Measurements from ENCODE around the gene NDUFB8. TPM values are rescaled to one million over a fixed set of nuclear protein-coding genes. Genes with fewer than 3 reads are reported as not detected.

Gene NDUFB8
- total RNA-seq, 3 donors from 2014 or later = 169 to 222 (median 202) TPM

GRCh38 chr10:100520811-100521210 is 8.9 kb downstream of the NDUFB8 start:
- no peak for ATAC-seq
- no peaks in the 10 kb centered on the region for H3K9me3 ChIP-seq
- H3K4me3 ChIP-seq = no peak overlapping the region
- H3K36me3 ChIP-seq (ENCODE audit: low read depth) = no peaks in the 10 kb centered on the region
- TF ChIP-seq CTCF (IDR thresholded peaks at IDR 0.05) = no peak
- DNase-seq = no peak
- intact Hi-C loops (cut with DNase I, micrococcal nuclease) = no loop called here
- H3K4me1 ChIP-seq (ENCODE audit: low read depth) = peaks cover 10% of the 10 kb centered on the region

- TF ChIP-seq CTCF (IDR thresholded peaks at IDR 0.05) = no peak
- Histone ChIP-seq H3K4me3 (no peak within 1 kb of the TSS), H3K36me3 (ENCODE audit: low read depth) (no peaks in the 10 kb centered on the region), H3K4me1 (ENCODE audit: low read depth) (peaks cover 10% of the 10 kb centered on the region), H3K9me3 (no peaks in the 10 kb centered on the region)
- ATAC-seq (peak; percentile 70), DNase-seq (peak in 2 of 3 donors; percentile 44 to 54)
- intact Hi-C loops (cut with DNase I, micrococcal nuclease) = no loop called here
Measured at GRCh38 chr10:100519311-100520051, 10.2 kb downstream of the NDUFB8 start, which contains the start of gene SEC31B. SEC31B (minus strand) TSS chr10:100519861; CDS start chr10:100516952, 2,909 bp downstream.

GRCh38 chr10:100518761-100519241 is 10.9 kb downstream of the NDUFB8 start:
- H3K36me3 ChIP-seq (ENCODE audit: low read depth) = no peaks in the 10 kb centered on the region
- intact Hi-C loops (cut with DNase I, micrococcal nuclease) = no loop called here
- peak; percentile 40 for TF ChIP-seq CTCF (IDR thresholded peaks at IDR 0.05)
- no peak overlapping the region for H3K4me3 ChIP-seq
- no peaks in the 10 kb centered on the region for H3K9me3 ChIP-seq
- ATAC-seq (peak; percentile 82), DNase-seq (peak in 2 of 3 donors; percentile 42 to 93)
- H3K4me1 ChIP-seq (ENCODE audit: low read depth) = peaks cover 10% of the 10 kb centered on the region

GRCh38 chr10:100516847-100517246 is 12.8 kb downstream of the NDUFB8 start:
- no peaks in the 10 kb centered on the region for H3K36me3 ChIP-seq (ENCODE audit: low read depth)
- ATAC-seq (no peak), DNase-seq (no peak)
- TF ChIP-seq CTCF (IDR thresholded peaks at IDR 0.05) = no peak
- H3K4me3 ChIP-seq = no peak overlapping the region
- intact Hi-C loops (cut with DNase I, micrococcal nuclease) = no loop called here
- H3K9me3 ChIP-seq = no peaks in the 10 kb centered on the region
- peaks cover 10% of the 10 kb centered on the region for H3K4me1 ChIP-seq (ENCODE audit: low read depth)

GRCh38 chr10:100515612-100516011 is 14.1 kb downstream of the NDUFB8 start:
- ATAC-seq (no peak), DNase-seq (no peak)
- Histone ChIP-seq H3K36me3 (ENCODE audit: low read depth) (no peaks in the 10 kb centered on the region), H3K9me3 (no peaks in the 10 kb centered on the region), H3K4me1 (ENCODE audit: low read depth) (peaks cover 10% of the 10 kb centered on the region), H3K4me3 (no peak overlapping the region)
- intact Hi-C loops (cut with DNase I, micrococcal nuclease) = no loop called here
- no peak for TF ChIP-seq CTCF (IDR thresholded peaks at IDR 0.05)
